OCI-LY7 (cell line): Measurements from ENCODE around the gene RAB40C.

Experiments
- CTCF ChIP-seq: fragments of 200-600 bp; sonication (generic); conservative IDR thresholded peaks from 2 replicates; pipeline ENCODE4 v1.5.1; 2014; ENCODE audit warnings: mild to moderate bottlenecking, antibody characterized with exemption, low read length, moderate library complexity, mixed read lengths
- EZH2phosphoT487 ChIP-seq: fragments of 200-600 bp; sonication (generic); IDR thresholded peaks from 2 replicates; pipeline ENCODE4 v1.6.1; 2018; ENCODE audit warnings: low read depth, borderline replicate concordance, mild to moderate bottlenecking, mixed run types, antibody characterized with exemption, low read length, moderate library complexity, mixed read lengths

- TF ChIP-seq CTCF: no peak
- no peak for TF ChIP-seq EZH2phosphoT487
These were observed 38.6 kb downstream of the RAB40C start for GRCh38 chr16:628321-629061.
